GM23248 (cell line): ENCODE data around the gene TDRD6.

Source experiments
- EZH2 ChIP-seq: fragments of 200-600 bp; sonication (generic); IDR thresholded peaks from 2 replicates; pipeline ENCODE4 v1.6.1; 2018; ENCODE audit warnings: antibody characterized with exemption, mild to moderate bottlenecking; ENCODE audit not compliant: insufficient read depth, poor library complexity, severe bottlenecking
- EZH2phosphoT487 ChIP-seq: fragments of 200-600 bp; sonication (generic); IDR thresholded peaks from 2 replicates; pipeline ENCODE4 v1.6.1; 2018; ENCODE audit warnings: antibody characterized with exemption, moderate library complexity, mild to moderate bottlenecking, low read depth; ENCODE audit not compliant: insufficient read depth

DNA sequence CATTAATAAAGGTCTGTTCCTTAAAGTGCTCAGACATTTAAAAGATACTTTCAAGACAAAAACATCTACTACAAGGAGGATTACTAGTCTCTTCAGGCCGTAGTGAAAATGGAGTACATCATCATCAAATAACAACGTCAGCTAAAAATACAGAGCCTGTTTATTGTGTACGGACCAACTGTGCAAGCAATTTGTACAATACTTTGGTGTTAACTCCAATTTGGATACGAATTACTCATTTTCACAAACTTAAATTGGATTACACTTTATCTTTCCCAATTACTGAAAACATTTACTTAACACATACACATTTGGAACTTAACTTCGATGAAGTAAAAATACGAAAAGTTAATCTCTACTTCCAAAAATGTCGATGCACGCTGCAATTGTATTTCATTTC is 35.9 kb upstream of the TDRD6 start:
- TF ChIP-seq EZH2phosphoT487 (no peak), EZH2 (no peak)
